Keratinocyte (primary cell): Measurements from ENCODE around the gene RAP1GAP2.

Experiments
- EZH2 ChIP-seq: IDR thresholded peaks from one replicate; pipeline ENCODE4 v1.6.1; 2012; ENCODE audit warnings: inconsistent platforms, mild to moderate bottlenecking, low read length, moderate library complexity
- TF ChIP-seq, protein P1 (sequence below), 3 experiments: IDR thresholded peaks in 1 of 3; conservative IDR thresholded peaks in 1 of 3; optimal IDR thresholded peaks in 1 of 3; 2 replicates in 2 of 3; 3 replicates in 1 of 3; pipeline versions ENCODE3 to v1.5.1; 2011; ENCODE audit warnings: low read length in 3 of 3, mild to moderate bottlenecking in 3 of 3, moderate library complexity in 2 of 3, control low read depth in 1 of 3, inconsistent platforms in 1 of 3; ENCODE audit not compliant: insufficient read depth in 2 of 3; ENCODE audit errors: extremely low read depth in 1 of 3

GRCh38 chr17:2814049-2814448 is 17.8 kb downstream of the RAP1GAP2 start:
- TF ChIP-seq, protein P1, sequence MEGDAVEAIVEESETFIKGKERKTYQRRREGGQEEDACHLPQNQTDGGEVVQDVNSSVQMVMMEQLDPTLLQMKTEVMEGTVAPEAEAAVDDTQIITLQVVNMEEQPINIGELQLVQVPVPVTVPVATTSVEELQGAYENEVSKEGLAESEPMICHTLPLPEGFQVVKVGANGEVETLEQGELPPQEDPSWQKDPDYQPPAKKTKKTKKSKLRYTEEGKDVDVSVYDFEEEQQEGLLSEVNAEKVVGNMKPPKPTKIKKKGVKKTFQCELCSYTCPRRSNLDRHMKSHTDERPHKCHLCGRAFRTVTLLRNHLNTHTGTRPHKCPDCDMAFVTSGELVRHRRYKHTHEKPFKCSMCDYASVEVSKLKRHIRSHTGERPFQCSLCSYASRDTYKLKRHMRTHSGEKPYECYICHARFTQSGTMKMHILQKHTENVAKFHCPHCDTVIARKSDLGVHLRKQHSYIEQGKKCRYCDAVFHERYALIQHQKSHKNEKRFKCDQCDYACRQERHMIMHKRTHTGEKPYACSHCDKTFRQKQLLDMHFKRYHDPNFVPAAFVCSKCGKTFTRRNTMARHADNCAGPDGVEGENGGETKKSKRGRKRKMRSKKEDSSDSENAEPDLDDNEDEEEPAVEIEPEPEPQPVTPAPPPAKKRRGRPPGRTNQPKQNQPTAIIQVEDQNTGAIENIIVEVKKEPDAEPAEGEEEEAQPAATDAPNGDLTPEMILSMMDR (optimal IDR thresholded peaks at IDR 0.05 in 1 of 3, IDR thresholded peaks at IDR 0.05 in 1 of 3, conservative IDR thresholded peaks at IDR 0.05 in 1 of 3; ENCODE audit: extremely low read depth in 1 of 3, insufficient read depth in 2 of 3, low read length in 3 of 3) = no peak
- no peak for TF ChIP-seq EZH2
